ENCODE data around the gene FAM221A. TPM values are rescaled to one million over a fixed set of nuclear protein-coding genes. Genes with fewer than 3 reads are reported as not detected.
"Not testable (repeated sequence)": the region's sequence is repeated elsewhere in the genome, so short reads cannot be mapped to it uniquely, and the experiment has no call there.

The FAM221A gene
- total RNA-seq, 2 experiments from 2014 or later: 6.3 to 7.7 TPM

GRCh38 chr7:23712368-23713284, 32.6 kb downstream of the FAM221A start:
- POLR2A ChIA-PET: no interaction called here
- CTCF ChIA-PET: interaction anchor here (0.6 to 4.4 kb wide), 12 partner anchors 11 to 442 kb away, joined by 3 to 27 read pairs (median 6); no protein-coding TSS in a partner anchor
- Mint-ChIP-seq H3K4me1 (no peaks in the 10 kb centered on the region), H3K27ac (no peak overlapping the region), H3K36me3 (ENCODE audit: low read depth) (no peaks in the 10 kb centered on the region), H3K27me3 (no peaks in the 10 kb centered on the region), H3K9me3 (no peaks in the 10 kb centered on the region), H3K4me3 (no peak overlapping the region)
- DNase-seq: no peak

DNA sequence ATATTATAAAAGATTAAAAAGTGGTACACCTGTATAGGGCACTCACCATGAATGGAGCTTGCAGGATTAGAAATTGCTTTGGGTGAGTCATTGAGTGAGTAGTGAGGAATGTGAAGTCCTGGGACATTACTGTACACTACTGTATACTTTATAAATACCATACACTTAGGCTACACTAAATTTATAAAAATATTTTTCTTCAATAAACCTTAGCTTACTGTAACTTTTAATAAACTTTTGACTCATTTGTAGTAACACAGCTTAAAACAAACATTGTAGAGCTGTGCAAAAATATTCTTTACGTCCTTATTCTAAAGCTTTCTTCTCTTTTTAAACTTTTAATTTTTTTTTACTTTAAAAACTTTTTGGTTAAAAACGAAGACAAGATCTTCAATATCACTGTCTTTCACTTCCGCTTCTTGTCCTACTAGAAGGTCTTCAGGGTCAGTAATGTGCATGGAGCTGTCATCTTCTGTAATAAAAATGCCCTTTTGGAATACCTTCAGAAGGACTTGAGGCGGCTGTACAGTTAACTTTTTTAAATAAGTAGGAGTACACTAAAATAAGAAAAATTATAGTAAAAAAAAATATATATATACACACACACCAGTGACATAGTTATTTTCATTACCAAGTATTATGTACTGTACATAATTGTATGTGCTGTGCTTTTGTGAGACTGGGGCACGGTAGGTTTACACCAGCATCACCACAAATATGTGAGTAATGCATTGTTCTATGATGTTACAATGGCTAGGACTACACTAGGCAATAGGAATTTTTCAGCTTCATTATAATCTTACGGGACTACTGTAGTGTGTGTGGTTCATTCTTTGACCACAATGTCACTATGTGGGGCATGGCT, 33.5 kb downstream of the FAM221A start:
- POLR2A ChIA-PET: no interaction called here
- Mint-ChIP-seq H3K27ac (no peak overlapping the region), H3K9me3 (no peaks in the 10 kb centered on the region), H3K36me3 (ENCODE audit: low read depth) (no peaks in the 10 kb centered on the region), H3K27me3 (no peaks in the 10 kb centered on the region), H3K4me1 (no peaks in the 10 kb centered on the region), H3K4me3 (no peak overlapping the region)
- CTCF ChIA-PET: interaction anchor here (0.6 to 4.4 kb wide), 6 partner anchors 17 to 441 kb away, joined by 3 to 21 read pairs (median 6); no protein-coding TSS in a partner anchor
- DNase-seq: no peak

DNA sequence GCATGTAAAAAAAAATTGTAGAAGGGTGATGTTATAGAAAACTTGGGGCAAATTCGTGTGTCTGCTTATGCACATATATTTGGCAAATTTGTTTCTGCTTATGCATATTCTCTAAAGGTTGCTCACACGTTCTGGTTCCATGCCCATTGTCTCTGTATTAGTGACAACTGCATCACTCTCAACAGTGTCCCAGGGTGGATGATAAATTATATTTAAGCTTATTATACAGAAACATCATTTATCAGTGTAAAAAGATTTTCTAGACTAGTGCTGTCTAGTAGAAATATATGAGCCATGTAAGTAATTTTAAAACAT, 34.1 kb downstream of the FAM221A start:
- H3K9me3 Mint-ChIP-seq: no peaks in the 10 kb centered on the region
- H3K4me1 Mint-ChIP-seq: no peaks in the 10 kb centered on the region
- no peak overlapping the region for H3K27ac Mint-ChIP-seq
- ChIA-PET CTCF (interaction anchor here (0.6 to 4.4 kb wide), 6 partner anchors 17 to 441 kb away, joined by 4 to 21 read pairs (median 5); no protein-coding TSS in a partner anchor), POLR2A (no interaction called here)
- no peak overlapping the region for H3K4me3 Mint-ChIP-seq
- DNase-seq: no peak
- no peaks in the 10 kb centered on the region for H3K36me3 Mint-ChIP-seq (ENCODE audit: low read depth)
- H3K27me3 Mint-ChIP-seq: no peaks in the 10 kb centered on the region

- no peaks in the 10 kb centered on the region for H3K36me3 Mint-ChIP-seq (ENCODE audit: low read depth)
- H3K27ac Mint-ChIP-seq: no peak overlapping the region
- POLR2A ChIA-PET: no interaction called here
- no peaks in the 10 kb centered on the region for H3K4me1 Mint-ChIP-seq
- no peaks in the 10 kb centered on the region for H3K27me3 Mint-ChIP-seq
- CTCF ChIA-PET: interaction anchor here (0.6 to 4.4 kb wide), 5 partner anchors 18 to 441 kb away, joined by 4 to 21 read pairs (median 5); no protein-coding TSS in a partner anchor
- DNase-seq: no peak
- H3K4me3 Mint-ChIP-seq: no peak overlapping the region
- H3K9me3 Mint-ChIP-seq: no peaks in the 10 kb centered on the region
Observed at GRCh38 chr7:23714579-23714978, 34.6 kb downstream of the FAM221A start.

- Mint-ChIP-seq H3K9me3 (no peaks in the 10 kb centered on the region), H3K27ac (no peak overlapping the region), H3K4me3 (no peak overlapping the region), H3K36me3 (ENCODE audit: low read depth) (no peaks in the 10 kb centered on the region), H3K4me1 (no peaks in the 10 kb centered on the region), H3K27me3 (no peaks in the 10 kb centered on the region)
- POLR2A ChIA-PET: no interaction called here
- CTCF ChIA-PET: interaction anchor here (1.7 to 4.4 kb wide), 4 partner anchors 18 to 442 kb away, joined by 5 to 21 read pairs (median 10); no protein-coding TSS in a partner anchor
- DNase-seq: no peak
Observed at GRCh38 chr7:23715099-23715498, 35.1 kb downstream of the FAM221A start.

- CTCF ChIA-PET: interaction anchor here (1.4 kb wide), 1 partner anchor 150 kb away, joined by 3 read pairs; no protein-coding TSS in a partner anchor
Observed at GRCh38 chr7:23717788-23718187, 37.8 kb downstream of the FAM221A start.

GRCh38 chr7:23721456-23721855, 41.5 kb downstream of the FAM221A start:
- POLR2A ChIA-PET: no interaction called here
- CTCF ChIA-PET: no interaction called here
- DNase-seq: no peak
- no peaks in the 10 kb centered on the region for H3K36me3 Mint-ChIP-seq (ENCODE audit: low read depth)
- no peak overlapping the region for H3K27ac Mint-ChIP-seq
- H3K4me1 Mint-ChIP-seq: no peaks in the 10 kb centered on the region
- no peaks in the 10 kb centered on the region for H3K9me3 Mint-ChIP-seq
- H3K27me3 Mint-ChIP-seq: no peaks in the 10 kb centered on the region
- H3K4me3 Mint-ChIP-seq: no peak overlapping the region

More at GRCh38 chr7:23717788-23718187, 37.8 kb downstream of the FAM221A start:
- DNase-seq: no peak
- Mint-ChIP-seq H3K27ac (no peak overlapping the region), H3K36me3 (ENCODE audit: low read depth) (no peaks in the 10 kb centered on the region), H3K4me3 (no peak overlapping the region), H3K27me3 (no peaks in the 10 kb centered on the region), H3K9me3 (no peaks in the 10 kb centered on the region), H3K4me1 (no peaks in the 10 kb centered on the region)
- POLR2A ChIA-PET: no interaction called here

- DNase-seq; H3K36me3 Mint-ChIP-seq (ENCODE audit: low read depth); POLR2A ChIA-PET; H3K4me1 Mint-ChIP-seq; CTCF ChIA-PET; H3K27me3 Mint-ChIP-seq; H3K4me3 Mint-ChIP-seq; H3K27ac Mint-ChIP-seq; H3K9me3 Mint-ChIP-seq: not testable (repeated sequence)
Observed at GRCh38 chr7:23722587-23723216, 42.7 kb downstream of the FAM221A start.

- POLR2A ChIA-PET; H3K4me1 Mint-ChIP-seq; H3K27ac Mint-ChIP-seq; DNase-seq; H3K27me3 Mint-ChIP-seq; H3K4me3 Mint-ChIP-seq; H3K36me3 Mint-ChIP-seq (ENCODE audit: low read depth); H3K9me3 Mint-ChIP-seq: not testable (repeated sequence)
- CTCF ChIA-PET: interaction anchor here (1.3 kb wide), 1 partner anchor 16 kb away, joined by 3 read pairs; no protein-coding TSS in a partner anchor
Observed at GRCh38 chr7:23724113-23724512, 44.1 kb downstream of the FAM221A start.

DNA sequence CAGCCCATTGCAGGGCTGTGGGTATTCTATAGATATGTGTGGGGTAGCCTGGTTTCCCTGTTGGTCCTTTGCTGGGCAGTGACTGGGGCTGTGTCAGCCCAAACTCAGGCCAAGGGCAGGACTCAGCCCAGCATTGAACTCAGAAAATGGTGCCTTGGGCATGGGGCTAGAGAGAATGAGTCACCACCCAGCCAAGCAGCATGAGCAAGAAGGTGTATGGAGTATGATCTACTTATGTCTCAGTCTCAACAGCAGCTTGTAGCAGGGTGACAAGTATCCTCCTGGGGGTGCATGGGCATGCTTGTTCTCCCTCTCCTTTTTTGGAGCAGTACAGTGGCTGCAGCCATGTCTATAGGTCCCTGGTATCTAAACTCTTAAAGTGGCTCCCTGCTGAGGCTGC, 62.1 kb downstream of the FAM221A start:
- Mint-ChIP-seq H3K4me3 (no peak overlapping the region), H3K4me1 (no peaks in the 10 kb centered on the region), H3K36me3 (ENCODE audit: low read depth) (no peaks in the 10 kb centered on the region), H3K9me3 (peaks cover 15% of the 10 kb centered on the region), H3K27ac (no peak overlapping the region), H3K27me3 (no peaks in the 10 kb centered on the region)
- no peak for DNase-seq
- ChIA-PET CTCF (no interaction called here), POLR2A (no interaction called here)

- Mint-ChIP-seq H3K36me3 (ENCODE audit: low read depth) (no peaks in the 10 kb centered on the region), H3K4me1 (no peaks in the 10 kb centered on the region), H3K9me3 (peaks cover 15% of the 10 kb centered on the region), H3K27me3 (no peaks in the 10 kb centered on the region), H3K27ac (no peak overlapping the region), H3K4me3 (no peak overlapping the region)
- CTCF ChIA-PET: no interaction called here
- no peak for DNase-seq
- POLR2A ChIA-PET: no interaction called here
Observed at GRCh38 chr7:23743226-23743625, 63.2 kb downstream of the FAM221A start.

GRCh38 chr7:23746629-23747028, 66.6 kb downstream of the FAM221A start:
- POLR2A ChIA-PET: no interaction called here
- CTCF ChIA-PET: no interaction called here
- H3K4me1 Mint-ChIP-seq: no peaks in the 10 kb centered on the region
- H3K4me3 Mint-ChIP-seq: no peak overlapping the region
- H3K9me3 Mint-ChIP-seq: peaks cover 15% of the 10 kb centered on the region
- no peak for DNase-seq
- H3K36me3 Mint-ChIP-seq (ENCODE audit: low read depth): no peaks in the 10 kb centered on the region
- no peaks in the 10 kb centered on the region for H3K27me3 Mint-ChIP-seq
- H3K27ac Mint-ChIP-seq: no peak overlapping the region

DNA sequence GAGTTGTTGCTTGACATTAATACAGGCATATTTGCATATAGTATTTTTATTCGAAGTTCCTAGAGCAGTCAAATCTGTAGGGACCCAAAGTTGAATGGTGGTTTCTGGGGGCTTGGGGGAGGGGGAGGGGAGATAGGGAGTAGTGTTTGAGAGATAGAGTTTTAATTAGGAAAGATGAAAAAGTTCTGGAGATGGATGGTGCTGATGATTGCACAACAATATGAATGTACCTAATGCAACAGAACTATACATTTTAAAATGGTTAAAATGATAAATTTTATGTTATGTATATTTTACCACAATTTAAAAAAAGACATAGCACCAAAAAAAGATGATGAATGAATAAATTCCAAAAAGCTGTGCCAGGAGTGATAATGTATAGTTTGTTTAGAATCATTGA, 71.9 kb downstream of the FAM221A start:
- Mint-ChIP-seq H3K4me3 (no peak overlapping the region), H3K9me3 (no peaks in the 10 kb centered on the region), H3K27ac (no peak overlapping the region), H3K4me1 (no peaks in the 10 kb centered on the region), H3K27me3 (no peaks in the 10 kb centered on the region), H3K36me3 (ENCODE audit: low read depth) (no peaks in the 10 kb centered on the region)
- no peak for DNase-seq
- CTCF ChIA-PET: no interaction called here
- POLR2A ChIA-PET: no interaction called here
